Activated CD8-positive, alpha-beta memory T cell treated with anti-CD3 and anti-CD28 coated beads, Interleukin-2, amount 50 U/mL, for 1 hour (primary cell): ENCODE results near the gene SBDS.
A peak's percentile ranks its signal among the peaks of the same experiment; 100 is the strongest.
"Not testable (repeated sequence)": the region's sequence is repeated elsewhere in the genome, so short reads cannot be mapped to it uniquely, and the experiment has no call there.

Experiments
- DNase-seq: peaks from one replicate; pipeline ENCODE4 v3.0.0-alpha.2; 2020; ENCODE audit errors: extremely low read depth

Gene SBDS

GRCh38 chr7:66994691-66995049, 716 bp downstream of the SBDS start:
- DNase-seq, result peak; percentile 20

- DNase-seq, result not testable (repeated sequence)
These were observed 1.3 kb downstream of the SBDS start for GRCh38 chr7:66994051-66994450.

GRCh38 chr7:66989552-66989951, 5.8 kb downstream of the SBDS start:
- DNase-seq, result not testable (repeated sequence)

- DNase-seq, result not testable (repeated sequence)
These were observed 15.1 kb downstream of the SBDS start for GRCh38 chr7:66980336-66980735.

GRCh38 chr7:66979013-66979412, 16.4 kb downstream of the SBDS start:
- DNase-seq, result not testable (repeated sequence)

- DNase-seq, result not testable (repeated sequence)
These were observed 17.1 kb downstream of the SBDS start for GRCh38 chr7:66978312-66978711.

- DNase-seq, result no peak
These were observed 20.3 kb downstream of the SBDS start for GRCh38 chr7:66974986-66975590.

- no peak for DNase-seq
These were observed 25.1 kb downstream of the SBDS start for GRCh38 chr7:66970310-66970709.

GRCh38 chr7:66969001-66969400, 26.4 kb downstream of the SBDS start:
- not testable (repeated sequence) for DNase-seq

- no peak for DNase-seq
These were observed 28.4 kb downstream of the SBDS start for GRCh38 chr7:66967029-66967428.

GRCh38 chr7:66964411-66964810, 31.0 kb downstream of the SBDS start:
- DNase-seq, result no peak

- DNase-seq, result no peak
These were observed 34.3 kb downstream of the SBDS start for GRCh38 chr7:66961096-66961495.

GRCh38 chr7:66960192-66960591, 35.2 kb downstream of the SBDS start:
- DNase-seq, result no peak

- no peak for DNase-seq
These were observed 36.6 kb downstream of the SBDS start for GRCh38 chr7:66958538-66959350.

GRCh38 chr7:66957595-66958290, 37.6 kb downstream of the SBDS start:
- DNase-seq, result no peak

GRCh38 chr7:66953044-66953427, 42.4 kb downstream of the SBDS start:
- no peak for DNase-seq

- no peak for DNase-seq
These were observed 42.9 kb downstream of the SBDS start for GRCh38 chr7:66952343-66953043.

- no peak for DNase-seq
These were observed 44.6 kb downstream of the SBDS start for GRCh38 chr7:66950763-66951162.

- DNase-seq, result no peak
These were observed 45.1 kb downstream of the SBDS start for GRCh38 chr7:66950311-66950710.

GRCh38 chr7:66948480-66949109, 46.8 kb downstream of the SBDS start:
- no peak for DNase-seq

GRCh38 chr7:66946545-66946944, 48.8 kb downstream of the SBDS start:
- DNase-seq, result no peak

GRCh38 chr7:66939325-66939724, 56.1 kb downstream of the SBDS start:
- DNase-seq, result no peak
